ENCODE measurements around the gene ANXA4. TPM values are rescaled to one million over a fixed set of nuclear protein-coding genes. Genes with fewer than 3 reads are reported as not detected.

The ANXA4 gene
- total and polyA plus RNA-seq, 2 of the 13 experiments (the other 11 are each of a cell fraction or from before 2014, with no cell fraction given): 155 to 168 TPM

GRCh38 chr2:69816923-69817542 lies 75.1 kb downstream of the ANXA4 start (continued):
- TF ChIP-seq CSRNP1 (CRISPR knock-in tag; IDR thresholded peaks at IDR 0.05) (0 out of 2 replicates have a peak, but pooled peaks have one; percentile 30), HNF4G (IDR thresholded peaks at IDR 0.05; ENCODE audit: borderline replicate concordance, low read depth, low read length) (no peak), HNF4G (CRISPR knock-in tag; IDR thresholded peaks at IDR 0.05; ENCODE audit: borderline replicate concordance, low read depth) (no peak), MTERF4 (CRISPR knock-in tag; IDR thresholded peaks at IDR 0.05) (no peak), ZSCAN22 (CRISPR knock-in tag; IDR thresholded peaks at IDR 0.05) (no peak), ZNF251 (CRISPR knock-in tag; IDR thresholded peaks at IDR 0.05) (no peak), ATF7-NPFF (CRISPR knock-in tag; IDR thresholded peaks at IDR 0.05; ENCODE audit: low read depth) (no peak), ZNF614 (CRISPR knock-in tag; IDR thresholded peaks at IDR 0.05; ENCODE audit: borderline replicate concordance) (0 out of 2 replicates have a peak, but pooled peaks have one; percentile 42), SOX6 (IDR thresholded peaks at IDR 0.05) (no peak), SOX6 (CRISPR knock-in tag; IDR thresholded peaks at IDR 0.05) (peak; percentile 32; the same call in 1 of the 2 replicates), MED1 (CRISPR knock-in tag; IDR thresholded peaks at IDR 0.05) (peak; percentile 62; the same call in 1 of the 2 replicates), DRAP1 (CRISPR knock-in tag; IDR thresholded peaks at IDR 0.05) (0 out of 2 replicates have a peak, but pooled peaks have one; percentile 40), SNAPC4 (CRISPR knock-in tag; IDR thresholded peaks at IDR 0.05) (no peak), KAT8 (CRISPR knock-in tag; IDR thresholded peaks at IDR 0.05) (peak; percentile 83), FOXA3 (CRISPR knock-in tag; IDR thresholded peaks at IDR 0.05) (peak; percentile 67; the same call in 1 of the 2 replicates), POLR2G (IDR thresholded peaks at IDR 0.05; ENCODE audit: low read depth, low read length) (no peak), BCL6 (CRISPR knock-in tag; IDR thresholded peaks at IDR 0.05) (peak; percentile 42; the same call in 1 of the 2 replicates), RFXANK (CRISPR knock-in tag; IDR thresholded peaks at IDR 0.05) (0 out of 2 replicates have a peak, but pooled peaks have one; percentile 55), PHF5A (CRISPR knock-in tag; IDR thresholded peaks at IDR 0.05; ENCODE audit: low read depth, unreplicated experiment) (peak; percentile 53), SIN3A (IDR thresholded peaks at IDR 0.05; ENCODE audit: borderline replicate concordance, low read depth, low read length) (0 out of 2 replicates have a peak, but pooled peaks have one; percentile 25), ARNT (IDR thresholded peaks at IDR 0.05) (no peak), RFX3 (CRISPR knock-in tag; IDR thresholded peaks at IDR 0.05) (0 out of 2 replicates have a peak, but pooled peaks have one; percentile 14), ZFYVE20 (CRISPR knock-in tag; IDR thresholded peaks at IDR 0.05; ENCODE audit: borderline replicate concordance, low read depth) (no peak), REPIN1 (CRISPR knock-in tag; IDR thresholded peaks at IDR 0.05; ENCODE audit: borderline replicate concordance, low read depth) (peak; percentile 76; the same call in 1 of the 2 replicates)

Measured in HepG2 (cell line).